Stimulated activated CD4-positive, alpha-beta T cell treated with anti-CD3 and anti-CD28 coated beads, Interleukin-12 subunit alpha, Interleukin-12 subunit beta, amount 100 ng/mL, for 24 hours (primary cell): ENCODE measurements around the gene IMMP2L.
"Not testable (repeated sequence)": the region's sequence is repeated elsewhere in the genome, so short reads cannot be mapped to it uniquely, and the experiment has no call there.

Experiments used
- DNase-seq, 2 experiments: peaks; one replicate each; pipeline ENCODE4 v3.0.0-alpha.2; 2020; ENCODE audit warnings: low read depth in 2 of 2

Gene IMMP2L

GRCh38 chr7:111460695-111461094 lies 101.6 kb downstream of the IMMP2L start:
- DNase-seq = no peak

GRCh38 chr7:111459757-111460280 lies 102.5 kb downstream of the IMMP2L start:
- DNase-seq = no peak

GRCh38 chr7:111459065-111459756 lies 103.1 kb downstream of the IMMP2L start:
- DNase-seq = no peak

GRCh38 chr7:111450705-111451104 lies 111.6 kb downstream of the IMMP2L start:
- DNase-seq = not testable (repeated sequence)

DNA sequence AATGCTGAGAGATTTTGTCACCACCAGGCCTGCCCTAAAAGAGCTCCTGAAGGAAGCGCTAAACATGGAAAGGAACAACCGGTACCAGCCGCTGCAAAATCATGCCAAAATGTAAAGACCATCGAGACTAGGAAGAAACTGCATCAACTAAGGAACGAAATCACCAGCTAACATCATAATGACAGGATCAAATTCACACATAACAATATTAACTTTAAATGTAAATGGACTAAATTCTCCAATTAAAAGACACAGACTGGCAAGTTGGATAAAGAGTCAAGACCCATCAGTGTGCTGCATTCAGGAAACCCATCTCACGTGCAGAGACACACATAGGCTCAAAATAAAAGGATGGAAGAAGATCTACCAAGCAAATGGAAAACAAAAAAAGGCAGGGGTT lies 114.8 kb downstream of the IMMP2L start:
- not testable (repeated sequence) for DNase-seq

GRCh38 chr7:111439977-111440376 lies 122.3 kb downstream of the IMMP2L start:
- DNase-seq = no peak

- no peak for DNase-seq
Observed at GRCh38 chr7:111438369-111439289, 123.7 kb downstream of the IMMP2L start.

DNA sequence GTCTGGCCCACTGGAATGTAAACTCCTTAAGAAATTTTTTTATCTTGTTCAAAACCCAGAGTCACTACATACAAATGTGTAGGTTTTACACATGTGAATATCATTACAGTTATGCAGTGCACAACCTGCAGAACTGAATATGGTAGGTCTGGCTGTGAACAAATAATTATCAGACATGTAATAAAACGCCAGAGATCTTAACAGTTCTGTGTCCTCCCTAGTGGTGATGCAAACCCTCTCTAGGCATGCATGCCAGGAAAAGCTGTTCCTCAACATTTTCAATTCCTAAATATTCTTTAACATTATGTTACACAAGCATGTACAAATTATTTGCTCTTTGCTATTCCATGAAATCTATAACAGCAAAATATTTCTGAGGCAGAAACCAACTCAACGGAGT lies 124.6 kb downstream of the IMMP2L start:
- DNase-seq = no peak

GRCh38 chr7:111436608-111437007 lies 125.7 kb downstream of the IMMP2L start:
- no peak for DNase-seq

DNA sequence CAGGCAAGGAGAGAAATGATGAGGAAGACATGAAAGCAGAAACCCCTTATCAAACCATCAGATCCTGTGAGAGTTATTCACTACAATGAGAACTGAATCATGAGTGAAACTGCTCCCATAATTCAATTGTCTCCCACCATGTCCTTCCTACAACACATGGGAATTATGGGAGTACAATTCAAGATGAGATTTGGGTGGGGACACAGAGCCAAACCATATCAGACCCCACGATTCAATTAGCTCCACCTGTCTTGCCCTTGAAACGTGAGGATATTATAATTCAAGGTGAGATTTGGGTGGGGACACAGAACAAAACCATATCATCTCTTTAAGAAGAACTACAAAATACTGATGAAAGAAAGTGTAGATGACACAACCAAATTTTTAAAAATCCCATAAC lies 128.9 kb downstream of the IMMP2L start:
- no peak for DNase-seq

GRCh38 chr7:111429781-111430180 lies 132.5 kb downstream of the IMMP2L start:
- DNase-seq = no peak

DNA sequence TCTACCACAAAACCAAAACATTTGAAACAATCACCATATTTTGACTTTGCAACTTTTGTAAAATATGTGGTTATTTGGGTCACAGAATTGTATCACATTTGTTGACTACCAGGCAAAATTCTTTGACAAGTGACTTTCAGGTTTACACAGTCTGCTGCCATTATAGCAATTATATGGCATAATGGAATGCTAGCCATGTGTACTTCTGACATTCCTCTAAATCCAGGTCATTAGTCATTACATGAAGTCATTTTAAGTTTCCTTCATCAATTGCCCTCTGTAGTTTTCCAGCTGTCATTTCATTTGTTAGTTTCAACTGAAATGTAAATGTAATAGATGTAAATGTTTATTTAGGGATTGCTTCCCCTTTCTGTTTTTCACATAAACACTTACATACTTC lies 137.5 kb downstream of the IMMP2L start:
- no peak for DNase-seq

DNA sequence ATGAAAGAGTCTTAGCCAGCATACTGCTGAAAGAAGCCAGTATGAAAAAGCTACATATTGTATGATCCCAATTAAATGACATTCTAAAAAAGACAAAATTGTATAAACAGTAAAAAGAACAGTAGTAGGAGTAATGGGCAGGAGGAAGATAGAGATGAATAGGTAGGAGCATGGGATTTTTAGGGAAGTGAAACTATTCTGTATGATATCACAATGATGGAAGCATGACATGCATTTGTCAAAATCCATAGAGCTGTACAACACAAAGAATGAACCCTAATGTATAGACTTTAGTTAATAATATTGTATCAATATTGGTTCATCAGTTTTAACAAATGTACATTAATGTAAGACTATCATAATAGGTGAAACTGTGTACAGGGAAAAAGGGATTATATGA lies 147.9 kb downstream of the IMMP2L start:
- DNase-seq = no peak

- DNase-seq = no peak
Observed at GRCh38 chr7:111413739-111414138, 148.6 kb downstream of the IMMP2L start.

- no peak for DNase-seq
Observed at GRCh38 chr7:111410899-111411298, 151.4 kb downstream of the IMMP2L start.

DNA sequence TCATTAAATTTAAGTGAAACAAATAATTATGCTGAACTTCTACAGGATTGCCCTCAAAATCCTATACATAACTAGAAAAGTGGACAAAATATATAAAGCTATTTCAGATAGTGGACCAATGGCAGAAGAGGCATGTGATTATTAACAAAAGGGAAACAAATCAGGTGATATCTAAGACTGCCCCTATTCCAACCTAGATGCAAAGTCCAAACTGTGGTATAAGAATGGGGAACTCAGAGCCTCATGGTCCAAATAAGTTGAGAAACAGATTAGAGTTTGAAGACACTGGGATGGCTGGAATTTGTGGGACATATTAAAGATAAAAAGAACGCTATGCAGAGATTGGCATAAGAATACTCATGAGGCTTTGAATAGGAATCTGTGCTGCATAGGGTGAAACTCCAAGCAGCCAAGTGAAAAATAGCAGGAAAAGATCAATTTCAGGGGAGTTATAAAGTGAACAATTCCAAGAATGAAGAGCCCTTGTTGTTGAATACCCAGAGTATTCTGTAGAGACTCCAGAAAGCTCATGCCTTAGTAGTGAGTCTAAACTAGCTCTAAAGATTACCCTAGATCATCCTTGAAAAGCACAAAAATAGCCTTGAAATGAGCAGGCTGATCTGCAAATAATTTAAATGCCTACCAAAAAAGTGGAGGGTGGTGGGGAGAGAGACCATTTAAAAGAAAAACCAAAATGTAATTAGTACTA lies 152.4 kb downstream of the IMMP2L start:
- DNase-seq = no peak

- no peak for DNase-seq
Observed at GRCh38 chr7:111408724-111409123, 153.6 kb downstream of the IMMP2L start.

DNA sequence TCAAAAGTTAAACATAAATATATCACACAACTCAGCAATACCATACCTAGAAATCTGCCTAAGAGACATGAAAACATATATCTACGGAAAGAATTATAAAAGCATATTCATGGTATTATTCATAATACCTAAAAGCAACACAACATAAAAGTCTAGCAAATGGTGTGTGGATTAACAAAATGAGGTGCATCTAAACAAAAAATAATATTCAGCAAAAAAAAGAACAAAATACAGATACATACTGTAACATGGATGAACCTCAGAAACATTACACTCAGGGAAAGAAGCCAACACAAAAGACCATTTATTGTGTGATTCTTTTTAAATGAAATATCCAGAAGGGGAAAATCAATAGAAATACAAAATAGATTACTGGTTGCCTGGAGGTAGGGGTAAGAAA lies 155.0 kb downstream of the IMMP2L start:
- no peak for DNase-seq

GRCh38 chr7:111405621-111406020 lies 156.7 kb downstream of the IMMP2L start:
- no peak for DNase-seq

DNA sequence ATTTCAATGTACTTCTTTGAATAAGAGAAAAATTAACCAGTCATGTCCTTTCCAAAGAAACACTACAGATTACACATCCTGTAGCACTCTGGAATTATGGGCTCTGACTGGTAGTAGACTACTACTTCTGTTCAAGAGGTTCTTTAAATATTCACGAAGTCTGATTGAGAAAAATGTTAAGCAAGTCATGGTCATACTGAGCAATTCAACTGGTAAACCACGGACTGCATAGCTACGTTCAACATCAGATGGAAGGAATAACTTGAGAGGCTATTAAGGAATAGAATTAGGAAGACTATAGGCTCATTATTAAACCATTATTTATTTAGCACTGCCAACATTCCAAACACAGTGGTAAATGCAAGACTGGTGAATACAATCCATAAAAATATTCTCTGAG lies 160.8 kb downstream of the IMMP2L start:
- no peak for DNase-seq

DNA sequence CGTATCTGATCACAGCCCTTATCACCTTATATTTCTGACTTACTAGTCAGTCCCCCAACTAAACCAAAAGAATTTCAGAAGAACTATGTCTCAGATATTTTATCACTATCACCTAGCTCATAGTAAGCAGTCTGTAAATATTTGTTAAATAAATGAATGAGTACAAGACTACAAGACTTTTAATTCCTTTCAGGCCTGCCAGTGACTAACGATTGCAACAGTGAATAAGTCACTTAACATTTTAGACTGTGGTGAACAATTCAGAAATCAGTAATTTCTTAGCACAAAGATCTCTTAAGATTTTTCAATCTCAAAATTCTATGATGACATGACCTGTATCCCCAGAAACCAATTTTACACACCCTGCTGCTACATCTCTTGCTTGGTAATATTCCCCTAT lies 162.2 kb downstream of the IMMP2L start:
- no peak for DNase-seq

DNA sequence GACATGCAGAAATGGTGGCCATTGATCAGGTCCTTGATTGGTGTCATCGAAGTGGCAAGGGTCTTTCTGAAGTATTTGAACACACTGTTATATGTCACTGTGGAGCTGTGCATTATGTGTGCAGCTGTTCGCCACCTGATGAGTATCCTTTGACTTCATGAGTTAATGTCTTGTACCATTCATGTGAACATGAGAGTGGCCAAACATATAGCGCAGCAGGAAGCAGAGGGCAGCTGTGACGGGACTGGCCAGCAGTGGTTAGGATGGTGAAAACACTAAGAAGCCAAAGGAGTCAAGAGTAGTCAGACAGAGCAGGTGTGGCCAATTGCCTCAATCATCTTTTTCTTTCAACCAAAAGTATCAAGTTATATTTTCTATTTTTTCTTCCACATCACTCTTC lies 167.4 kb downstream of the IMMP2L start:
- DNase-seq = no peak
